Endothelial cell of umbilical vein (primary cell): ENCODE data around the gene MAEA. TPM values are rescaled to one million over a fixed set of nuclear protein-coding genes. Genes with fewer than 3 reads are reported as not detected.

Experiments used
- BruUV-seq: library from RNA; stranded (reverse); fragments of 400-500 nt; replicated peaks from 2 replicates; lab custom pipeline; 2021; lab: Mats Ljungman, UMichigan
- CTCF ChIA-PET: fragments of 300-600, 350-600 bp; sonication (Branson Sonifier 250); formaldehyde crosslinking; loops from one replicate; lab custom pipeline; 2021; ENCODE audit warnings: antibody characterized with exemption, inconsistent platforms; lab: Charles Lee
- POLR2A ChIA-PET: fragments of 300-600, 350-600 bp; sonication (Branson Sonifier 250); formaldehyde crosslinking; loops from one replicate; lab custom pipeline; 2021; ENCODE audit warnings: antibody characterized with exemption, inconsistent platforms; lab: Charles Lee
- DNase-seq: peaks from one replicate; pipeline ENCODE4 v3.0.0-alpha.2; 2011; ENCODE audit warnings: low read depth, low spot score
- FAIRE-seq: peaks from 2 replicates; lab custom pipeline; 2011; peaks lifted over from hg19 to GRCh38; lab: Jason Lieb, UNC
- H2AFZ ChIP-seq: 2 replicates; pipeline ENCODE4 v1.6.0; 2012; ENCODE audit warnings: low read depth, low read length, control low read depth, inconsistent platforms
- H3K27ac ChIP-seq: 2 replicates; pipeline ENCODE4 v1.5.1; 2011; ENCODE audit warnings: low read depth, mild to moderate bottlenecking, control low read depth, low read length, moderate library complexity; ENCODE audit not compliant: insufficient read depth
- H3K27me3 ChIP-seq, 2 experiments: 2 replicates each; pipeline versions ENCODE4 v1.6.0 to v1.6.1; 2011; ENCODE audit warnings: low read length in 2 of 2, mixed read lengths in 1 of 2; ENCODE audit not compliant: control insufficient read depth in 2 of 2, insufficient read depth in 2 of 2
- H3K36me3 ChIP-seq, 2 experiments: 2 replicates in 1 of 2; 3 replicates in 1 of 2; pipeline ENCODE4 v1.5.1; 2011; ENCODE audit warnings: low read length in 2 of 2, mild to moderate bottlenecking in 1 of 2, moderate library complexity in 1 of 2; ENCODE audit not compliant: control insufficient read depth in 2 of 2, insufficient read depth in 2 of 2; ENCODE audit errors: extremely low read depth in 1 of 2
- H3K4me1 ChIP-seq: 3 replicates; pipeline ENCODE4 v1.5.1; 2011; ENCODE audit warnings: mild to moderate bottlenecking, low read length; ENCODE audit not compliant: control insufficient read depth, insufficient read depth; ENCODE audit errors: extremely low read depth
- H3K4me2 ChIP-seq: 2 replicates; pipeline ENCODE4 v1.6.1; 2011; ENCODE audit warnings: low read length, control low read depth, mixed read lengths; ENCODE audit not compliant: insufficient read depth
- H3K4me3 ChIP-seq, 3 experiments: fragments of 200-600 bp in 1 of 3; sonication (generic), shearing (Covaris generic) in 1 of 3; replicated peaks in 1 of 3; 2 replicates each; pipeline ENCODE4 v1.5.1; 2011 to 2016; ENCODE audit warnings: control low read depth in 3 of 3, low read length in 3 of 3, mild to moderate bottlenecking in 2 of 3, inconsistent platforms in 1 of 3, low read depth in 1 of 3, moderate library complexity in 1 of 3; ENCODE audit not compliant: insufficient read depth in 1 of 3
- H3K79me2 ChIP-seq: 2 replicates; pipeline ENCODE4 v1.6.0; 2012; ENCODE audit warnings: low read length, inconsistent platforms; ENCODE audit not compliant: control insufficient read depth, insufficient read depth
- H3K9ac ChIP-seq: replicated peaks from 2 replicates; pipeline ENCODE3; 2011; ENCODE audit warnings: low read length, control low read depth; ENCODE audit not compliant: insufficient read depth; ENCODE audit errors: extremely low read depth
- H3K9me1 ChIP-seq: replicated peaks from 3 replicates; pipeline ENCODE4 v1.6.0; 2011; ENCODE audit warnings: mild to moderate bottlenecking, low read length; ENCODE audit not compliant: control insufficient read depth, insufficient read depth; ENCODE audit errors: extremely low read depth
- H3K9me3 ChIP-seq: replicated peaks from 2 replicates; pipeline ENCODE4 v1.5.1; 2012; ENCODE audit warnings: low read length, inconsistent platforms; ENCODE audit not compliant: control insufficient read depth, insufficient read depth
- H4K20me1 ChIP-seq: replicated peaks from 2 replicates; pipeline ENCODE3; 2011; ENCODE audit warnings: mild to moderate bottlenecking, low read length; ENCODE audit not compliant: control insufficient read depth, insufficient read depth; ENCODE audit errors: extremely low read depth
- EZH2 ChIP-seq: IDR thresholded peaks from 2 replicates; pipeline ENCODE4 v1.6.1; 2012; ENCODE audit warnings: borderline replicate concordance, low read depth, mild to moderate bottlenecking, moderate library complexity, low read length, inconsistent platforms; ENCODE audit not compliant: severe bottlenecking
- FOS ChIP-seq: IDR thresholded peaks from 2 replicates; pipeline ENCODE4 v1.6.1; 2011; ENCODE audit warnings: mild to moderate bottlenecking, low read length, moderate library complexity, borderline replicate concordance; ENCODE audit not compliant: insufficient read depth
- GATA2 ChIP-seq: IDR thresholded peaks from 2 replicates; pipeline ENCODE4 v1.7.0; 2011; ENCODE audit warnings: low read depth, mild to moderate bottlenecking, moderate library complexity, mixed read lengths, low read length; ENCODE audit not compliant: insufficient read length, insufficient read depth
- JUN ChIP-seq: IDR thresholded peaks from 2 replicates; pipeline ENCODE4 v1.6.1; 2011; ENCODE audit warnings: borderline replicate concordance, low read depth; ENCODE audit not compliant: insufficient read length, insufficient read depth
- MYC ChIP-seq: IDR thresholded peaks from one replicate; pipeline ENCODE4 v1.6.1; 2011; ENCODE audit warnings: mild to moderate bottlenecking, low read depth, low read length
- POLR2A ChIP-seq: IDR thresholded peaks from 2 replicates; pipeline ENCODE4 v1.6.1; 2012; ENCODE audit warnings: low read depth, mild to moderate bottlenecking, control low read depth, low read length
- POLR2AphosphoS5 ChIP-seq: IDR thresholded peaks from 2 replicates; pipeline ENCODE4 v1.6.1; 2012; ENCODE audit warnings: low read depth, mild to moderate bottlenecking, control low read depth, low read length, moderate library complexity; ENCODE audit not compliant: insufficient read depth
- dilution Hi-C: fragments of 300-500 bp; cut with MboI; formaldehyde crosslinking; loops from one replicate; pipeline ENCODE4 v1.15.0; 2019; ENCODE audit warnings: low sequenced_read_pairs; ENCODE audit not compliant: extremely low pct_ligation_motif_present
- intact Hi-C: fragments of 100-400 bp; cut with micrococcal nuclease; formaldehyde crosslinking; loops from one replicate; pipeline ENCODE4 v1.10.0; 2022
- polyA plus RNA-seq, 4 experiments: library from polyadenylated mRNA; depleted of rRNA in 3 of 4; stranded (reverse) in 3 of 4; unstranded in 1 of 4; fragments of >200 nt; gene quantifications; 2 replicates each; pipeline versions ENCODE4 v1.2.1 to v1.2.3, GENCODE V29; 2011 to 2012; ENCODE audit warnings: missing spikeins in 1 of 4
- total RNA-seq: library from RNA; stranded (reverse); gene quantifications from 2 replicates; pipeline ENCODE4 v1.2.3, GENCODE V29; 2021
- TF ChIP-seq, protein P1 (sequence below): IDR thresholded peaks from 2 replicates; pipeline ENCODE4 v1.6.1; 2011; ENCODE audit not compliant: insufficient read depth, insufficient read length
- TF ChIP-seq, protein P2 (sequence below), 2 donors: IDR thresholded peaks; 1 replicate in 1 of 2; 2 replicates in 1 of 2; pipeline ENCODE4 v1.5.1; 2011; ENCODE audit warnings: low read length in 2 of 2, mild to moderate bottlenecking in 2 of 2, moderate library complexity in 2 of 2, control low read depth in 1 of 2, inconsistent platforms in 1 of 2, low read depth in 1 of 2; ENCODE audit not compliant: insufficient read depth in 1 of 2; ENCODE audit errors: extremely low read depth in 1 of 2

The MAEA gene
- total and polyA plus RNA-seq, 2 donors (not counting 3 experiments of a cell fraction or from before 2014, with no cell fraction given): 66.0 to 108 TPM

GRCh38 chr4:1383728-1384591, 94.3 kb downstream of the MAEA start:
- ChIA-PET CTCF (no interaction called here), POLR2A (no interaction called here)
- H3K4me1 ChIP-seq: no peaks in the 10 kb centered on the region
- no peaks in the 10 kb centered on the region for H3K9me1 ChIP-seq
- no peak overlapping the region for H2AFZ ChIP-seq
- H3K9ac ChIP-seq: no peak overlapping the region
- no peaks in the 10 kb centered on the region for H3K27me3 ChIP-seq
- DNase-seq (no peak), FAIRE-seq (no peak)
- no TSS peak for BruUV-seq
- no peak overlapping the region for H3K27ac ChIP-seq
- dilution Hi-C loops: no loop called here
- no peaks in the 10 kb centered on the region for H3K9me3 ChIP-seq
- intact Hi-C loops: no loop called here
- H3K4me2 ChIP-seq: no peak overlapping the region
- H3K4me3 ChIP-seq: no peak overlapping the region
- TF ChIP-seq FOS (no peak), POLR2A (no peak), GATA2 (no peak), JUN (no peak), MYC (no peak), POLR2AphosphoS5 (no peak), EZH2 (no peak)
- TF ChIP-seq, protein P1, sequence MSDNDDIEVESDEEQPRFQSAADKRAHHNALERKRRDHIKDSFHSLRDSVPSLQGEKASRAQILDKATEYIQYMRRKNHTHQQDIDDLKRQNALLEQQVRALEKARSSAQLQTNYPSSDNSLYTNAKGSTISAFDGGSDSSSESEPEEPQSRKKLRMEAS: no peak
- TF ChIP-seq, protein P2, sequence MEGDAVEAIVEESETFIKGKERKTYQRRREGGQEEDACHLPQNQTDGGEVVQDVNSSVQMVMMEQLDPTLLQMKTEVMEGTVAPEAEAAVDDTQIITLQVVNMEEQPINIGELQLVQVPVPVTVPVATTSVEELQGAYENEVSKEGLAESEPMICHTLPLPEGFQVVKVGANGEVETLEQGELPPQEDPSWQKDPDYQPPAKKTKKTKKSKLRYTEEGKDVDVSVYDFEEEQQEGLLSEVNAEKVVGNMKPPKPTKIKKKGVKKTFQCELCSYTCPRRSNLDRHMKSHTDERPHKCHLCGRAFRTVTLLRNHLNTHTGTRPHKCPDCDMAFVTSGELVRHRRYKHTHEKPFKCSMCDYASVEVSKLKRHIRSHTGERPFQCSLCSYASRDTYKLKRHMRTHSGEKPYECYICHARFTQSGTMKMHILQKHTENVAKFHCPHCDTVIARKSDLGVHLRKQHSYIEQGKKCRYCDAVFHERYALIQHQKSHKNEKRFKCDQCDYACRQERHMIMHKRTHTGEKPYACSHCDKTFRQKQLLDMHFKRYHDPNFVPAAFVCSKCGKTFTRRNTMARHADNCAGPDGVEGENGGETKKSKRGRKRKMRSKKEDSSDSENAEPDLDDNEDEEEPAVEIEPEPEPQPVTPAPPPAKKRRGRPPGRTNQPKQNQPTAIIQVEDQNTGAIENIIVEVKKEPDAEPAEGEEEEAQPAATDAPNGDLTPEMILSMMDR (IDR thresholded peaks at IDR 0.05; ENCODE audit: extremely low read depth in 1 of 2, insufficient read depth in 1 of 2, low read depth in 1 of 2, low read length in 2 of 2): no peak
- no peaks in the 10 kb centered on the region for H4K20me1 ChIP-seq
- H3K79me2 ChIP-seq: no peaks in the 10 kb centered on the region
- H3K36me3 ChIP-seq: no peaks in the 10 kb centered on the region
